Gastrocnemius medialis (tissue), 4 donors: ENCODE results near the gene SLC45A2.

ENCODE experiments used
- POLR2A ChIP-seq, 2 donors: fragments of 450-650 bp; IDR thresholded peaks; one replicate each; pipeline ENCODE4 v1.6.1; 2017; ENCODE audit warnings: antibody characterized with exemption in 2 of 2, mild to moderate bottlenecking in 2 of 2, moderate library complexity in 2 of 2
- TF ChIP-seq, protein P1 (sequence below), 5 experiments: fragments of 450-650 bp in 3 of 5; fragments of 200-600 bp in 2 of 5; sonication (generic) in 2 of 5; IDR thresholded peaks in 4 of 5; conservative IDR thresholded peaks in 1 of 5; 1 replicate in 4 of 5; 2 replicates in 1 of 5; pipeline ENCODE4 v1.5.1; 2016 to 2019; ENCODE audit warnings: antibody characterized with exemption in 5 of 5, mild to moderate bottlenecking in 3 of 5, moderate library complexity in 3 of 5

DNA sequence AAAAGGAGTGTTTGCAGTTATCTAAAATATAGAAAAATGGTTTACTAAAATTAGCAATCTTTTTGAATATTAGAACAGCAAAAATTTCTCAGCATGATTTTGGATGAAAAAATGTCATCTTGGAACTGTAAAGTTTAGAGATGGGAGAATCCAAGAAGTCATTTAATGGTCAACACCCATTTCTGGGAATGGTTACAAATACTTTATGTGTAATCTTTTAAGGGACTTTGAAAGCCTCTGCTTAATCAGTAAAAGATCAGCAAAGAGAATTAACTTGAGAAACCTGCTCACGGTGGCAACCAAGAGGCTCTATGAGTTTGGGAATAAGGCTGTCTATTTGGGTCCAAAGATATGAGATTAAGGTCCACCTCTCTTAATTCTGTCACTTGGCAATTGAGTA is 45.6 kb upstream of the SLC45A2 start:
- TF ChIP-seq, protein P1, sequence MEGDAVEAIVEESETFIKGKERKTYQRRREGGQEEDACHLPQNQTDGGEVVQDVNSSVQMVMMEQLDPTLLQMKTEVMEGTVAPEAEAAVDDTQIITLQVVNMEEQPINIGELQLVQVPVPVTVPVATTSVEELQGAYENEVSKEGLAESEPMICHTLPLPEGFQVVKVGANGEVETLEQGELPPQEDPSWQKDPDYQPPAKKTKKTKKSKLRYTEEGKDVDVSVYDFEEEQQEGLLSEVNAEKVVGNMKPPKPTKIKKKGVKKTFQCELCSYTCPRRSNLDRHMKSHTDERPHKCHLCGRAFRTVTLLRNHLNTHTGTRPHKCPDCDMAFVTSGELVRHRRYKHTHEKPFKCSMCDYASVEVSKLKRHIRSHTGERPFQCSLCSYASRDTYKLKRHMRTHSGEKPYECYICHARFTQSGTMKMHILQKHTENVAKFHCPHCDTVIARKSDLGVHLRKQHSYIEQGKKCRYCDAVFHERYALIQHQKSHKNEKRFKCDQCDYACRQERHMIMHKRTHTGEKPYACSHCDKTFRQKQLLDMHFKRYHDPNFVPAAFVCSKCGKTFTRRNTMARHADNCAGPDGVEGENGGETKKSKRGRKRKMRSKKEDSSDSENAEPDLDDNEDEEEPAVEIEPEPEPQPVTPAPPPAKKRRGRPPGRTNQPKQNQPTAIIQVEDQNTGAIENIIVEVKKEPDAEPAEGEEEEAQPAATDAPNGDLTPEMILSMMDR (IDR thresholded peaks at IDR 0.05 in 4 of 5, conservative IDR thresholded peaks at IDR 0.05 in 1 of 5) = no peak
- no peak for TF ChIP-seq POLR2A (IDR thresholded peaks at IDR 0.05)
